Measurements from ENCODE around the gene LSP1. TPM values are rescaled to one million over a fixed set of nuclear protein-coding genes. Genes with fewer than 3 reads are reported as not detected.

The LSP1 gene
- total RNA-seq, 1 donor from 2014 or later = 600 TPM

- intact Hi-C loops (cut with micrococcal nuclease) = loop anchor here (2.0 kb wide), 1 partner anchor 38 kb away; no protein-coding TSS in a partner anchor
Measured at GRCh38 chr11:1888347-1888753, 35.5 kb downstream of the LSP1 start.

- intact Hi-C loops (cut with micrococcal nuclease) = loop anchor here (1.0 to 2.0 kb wide), 2 partner anchors 28 to 38 kb away; no protein-coding TSS in a partner anchor
Measured at GRCh38 chr11:1888811-1889210, 35.9 kb downstream of the LSP1 start.

GRCh38 chr11:1889224-1889930 lies 36.5 kb downstream of the LSP1 start:
- intact Hi-C loops (cut with micrococcal nuclease) = loop anchor here (1.0 to 2.0 kb wide), 2 partner anchors 28 to 39 kb away; no protein-coding TSS in a partner anchor

GRCh38 chr11:1889941-1890855 lies 37.3 kb downstream of the LSP1 start:
- intact Hi-C loops (cut with micrococcal nuclease) = loop anchor here (1.0 to 2.0 kb wide), 2 partner anchors 27 to 39 kb away; no protein-coding TSS in a partner anchor

- intact Hi-C loops (cut with micrococcal nuclease) = no loop called here
Measured at GRCh38 chr11:1890856-1891830, 38.3 kb downstream of the LSP1 start.

- intact Hi-C loops (cut with micrococcal nuclease) = no loop called here
Measured at GRCh38 chr11:1891831-1892115, 38.9 kb downstream of the LSP1 start, which contains the start of gene PRR33. Gene PRR33 (minus strand): TSS chr11:1891895. CDS start chr11:1890584, 1,311 bp downstream.

- intact Hi-C loops (cut with micrococcal nuclease) = no loop called here
Measured at GRCh38 chr11:1892116-1892515, 39.2 kb downstream of the LSP1 start.

- intact Hi-C loops (cut with micrococcal nuclease) = no loop called here
Measured at GRCh38 chr11:1892558-1892957, 39.7 kb downstream of the LSP1 start.

GRCh38 chr11:1893581-1894359 lies 40.9 kb downstream of the LSP1 start:
- intact Hi-C loops (cut with micrococcal nuclease) = no loop called here

GRCh38 chr11:1894759-1895158 lies 41.9 kb downstream of the LSP1 start:
- intact Hi-C loops (cut with micrococcal nuclease) = no loop called here

GRCh38 chr11:1896468-1896867 lies 43.6 kb downstream of the LSP1 start:
- intact Hi-C loops (cut with micrococcal nuclease) = no loop called here

GRCh38 chr11:1896923-1897322 lies 44.0 kb downstream of the LSP1 start:
- intact Hi-C loops (cut with micrococcal nuclease) = no loop called here

GRCh38 chr11:1899090-1899489 lies 46.2 kb downstream of the LSP1 start:
- intact Hi-C loops (cut with micrococcal nuclease) = no loop called here

GRCh38 chr11:1899686-1900085 lies 46.8 kb downstream of the LSP1 start:
- intact Hi-C loops (cut with micrococcal nuclease) = no loop called here

GRCh38 chr11:1906181-1906580 lies 53.3 kb downstream of the LSP1 start:
- intact Hi-C loops (cut with micrococcal nuclease) = no loop called here

GRCh38 chr11:1906611-1907423 lies 53.9 kb downstream of the LSP1 start:
- intact Hi-C loops (cut with micrococcal nuclease) = no loop called here

GRCh38 chr11:1908618-1909017 lies 55.7 kb downstream of the LSP1 start:
- intact Hi-C loops (cut with micrococcal nuclease) = no loop called here

GRCh38 chr11:1909524-1909923 lies 56.6 kb downstream of the LSP1 start:
- intact Hi-C loops (cut with micrococcal nuclease) = no loop called here

GRCh38 chr11:1912289-1912878 lies 59.5 kb downstream of the LSP1 start:
- intact Hi-C loops (cut with micrococcal nuclease) = no loop called here
